Heart left ventricle (tissue), 16 donors: ENCODE measurements around the gene PITX2. TPM values are rescaled to one million over a fixed set of nuclear protein-coding genes. Genes with fewer than 3 reads are reported as not detected.

Experiments
- ATAC-seq, 4 donors: fragments of 200-7000 bp; cut with Tn5 transposase; one replicate each; pipeline ENCODE4 v1.9.1; 2020 to 2022; ENCODE audit warnings: moderate library complexity in 4 of 4, mild to moderate bottlenecking in 3 of 4, moderate number of reproducible peaks in 1 of 4
- DNase-seq, 5 donors: peaks; one replicate each; pipeline ENCODE4 v3.0.0-alpha.2; 2020
- H3K27ac ChIP-seq, 12 donors: fragments of 200-600 bp; sonication (generic) in 4 of 12; one replicate each; pipeline versions ENCODE4 v1.5.0 to v1.8.0; 2016 to 2022; ENCODE audit warnings: mild to moderate bottlenecking in 2 of 12
- H3K27me3 ChIP-seq, 9 donors: fragments of 200-600 bp; sonication (generic) in 2 of 9; one replicate each; pipeline versions ENCODE4 v1.5.1 to v1.8.0; 2016 to 2022; ENCODE audit warnings: mild to moderate bottlenecking in 3 of 9
- H3K36me3 ChIP-seq, 9 donors: fragments of 200-600 bp; sonication (generic) in 2 of 9; one replicate each; pipeline versions ENCODE4 v1.5.0 to v1.8.0; 2018 to 2022; ENCODE audit warnings: mild to moderate bottlenecking in 2 of 9
- H3K4me1 ChIP-seq, 12 donors: fragments of 200-600 bp; sonication (generic) in 4 of 12; one replicate each; pipeline versions ENCODE4 v1.5.0 to v1.8.0; 2016 to 2022; ENCODE audit warnings: mild to moderate bottlenecking in 3 of 12
- H3K4me3 ChIP-seq, 12 donors: fragments of 200-600 bp; sonication (generic) in 4 of 12; one replicate each; pipeline versions ENCODE4 v1.5.0 to v1.8.0; 2017 to 2022; ENCODE audit warnings: mild to moderate bottlenecking in 9 of 12, moderate library complexity in 4 of 12
- H3K9me3 ChIP-seq, 12 donors: fragments of 200-600 bp; sonication (generic) in 4 of 12; one replicate each; pipeline versions ENCODE4 v1.5.0 to v1.8.0; 2016 to 2022; ENCODE audit warnings: mild to moderate bottlenecking in 1 of 12
- CTCF ChIP-seq, 12 donors: fragments of 200-600 bp; sonication (generic) in 4 of 12; IDR thresholded peaks; one replicate each; pipeline versions ENCODE4 v1.5.0 to v1.8.0; 2018 to 2022; ENCODE audit warnings: antibody characterized with exemption in 12 of 12, mild to moderate bottlenecking in 5 of 12
- POLR2A ChIP-seq, 2 donors: fragments of 450-650 bp; IDR thresholded peaks; one replicate each; pipeline ENCODE4 v1.6.1; 2017; ENCODE audit warnings: antibody characterized with exemption in 2 of 2, mild to moderate bottlenecking in 2 of 2, moderate library complexity in 2 of 2
- WGBS, 4 donors: extraction: QIAGEN DNeasy Blood & Tissue Kit in 2 of 4; methylation state at CpG; one replicate each; pipeline versions ENCODE4 v1.1.5 to v1.1.7; 2013 to 2018; 5-methylcytosine and 5-hydroxymethylcytosine counted together
- intact Hi-C, 10 donors: fragments of 100-400 bp; cut with DNase I; formaldehyde crosslinking; loops; one replicate each; pipeline versions ENCODE4 v1.11.1 to v1.14.2; 2022
- polyA plus RNA-seq, 2 donors: library from polyadenylated mRNA; stranded (reverse); fragments of 200-250 nt; gene quantifications; one replicate each; pipeline ENCODE4 v1.2.3, GENCODE V29; 2013
- total RNA-seq, 9 donors: library from RNA; depleted of rRNA in 2 of 9; stranded (reverse); fragments of >200 nt in 2 of 9; fragmentation: NEBNext Ultra II Directional in 3 of 9; extraction: Animal tissue kit (Norgen Biotek cat#: 25700) in 3 of 9; gene quantifications; one replicate each; pipeline versions ENCODE4 v1.1.0 to v1.2.4, GENCODE V29; 2016 to 2023
- donor health status: ischemic (EF 13 %, LVEDD 7.1; RV severe dilation, severe dysfunction).
- donor health status: healthy with polysubstance abuse.
- donor health status: DM: no; HTN: yes; CAD: no.
- donor health status: DM: no; HTN: no; CAD: no.
- donor health status: ischemic (EF 25% LVEDD 6.9; RV normal size, moderate dysfunction).
- donor health status: ischemic (EF 25% LVEDD 5.7; RV mildly dilated, moderate dysfunction).
- donor health status: healthy.
- donor health status: DM: yes; HTN: yes; CAD: no.
- donor health status: ischemic (EF 35%, LVEDD 5.7; RV mildly dilated, moderate dysfunction).
- donor health status: nonischemic (EF 11% LVEDD 7.7; RV severe dilation, severe dysfunction).
- donor health status: DM: yes; HTN: yes; CAD: no.
- donor health status: PGD.
- donor health status: ischemic (EF 29% LVEDD 5.4; RV normal size, mild dysfunction).
- donor health status: nonischemic (EF 23%, LVEDD 6.1; RV moderate dilation, normal function).

Gene PITX2
- total and polyA plus RNA-seq, 11 donors, result 0.17 to 0.94 (median 0.30) TPM; not detected in 5

- H3K36me3 ChIP-seq, result no peaks in the 10 kb centered on the region
- peaks cover 0 to 45% (median 20%) of the 10 kb centered on the region in 12 donors for H3K4me1 ChIP-seq
- no peak for TF ChIP-seq CTCF (IDR thresholded peaks at IDR 0.05)
- no peak for TF ChIP-seq POLR2A (IDR thresholded peaks at IDR 0.05)
- ATAC-seq (no peak), DNase-seq (no peak)
- peaks cover 70 to 100% (median 96%) of the 10 kb centered on the region in 9 donors for H3K27me3 ChIP-seq
- no peak overlapping the region for H3K27ac ChIP-seq
- WGBS, 4 donors, result 14 to 38% (median 21%) methylated on average over 35 of the region's 35 CpGs
- peaks cover 0 to 13% (median 0%) of the 10 kb centered on the region in 12 donors for H3K9me3 ChIP-seq
- intact Hi-C loops, result no loop called here
- H3K4me3 ChIP-seq, result no peak overlapping the region
Measured at GRCh38 chr4:110619463-110620247, 3.2 kb downstream of the PITX2 start.

- Histone ChIP-seq H3K27me3 (peaks cover 72 to 100% (median 96%) of the 10 kb centered on the region in 9 donors), H3K4me3 (no peak overlapping the region), H3K9me3 (peaks cover 0 to 13% (median 0%) of the 10 kb centered on the region in 12 donors), H3K27ac (no peak overlapping the region), H3K4me1 (peaks cover 0 to 45% (median 20%) of the 10 kb centered on the region in 12 donors), H3K36me3 (no peaks in the 10 kb centered on the region)
- WGBS, 4 donors, result 34 to 53% (median 35%) methylated on average over 45 of the region's 45 CpGs
- DNase-seq (no peak), ATAC-seq (no peak)
- intact Hi-C loops, result no loop called here
- TF ChIP-seq POLR2A (IDR thresholded peaks at IDR 0.05) (no peak), CTCF (IDR thresholded peaks at IDR 0.05) (no peak)
Measured at GRCh38 chr4:110618581-110619462, 4.1 kb downstream of the PITX2 start.

- H3K4me1 ChIP-seq, result peaks cover 0 to 40% (median 16%) of the 10 kb centered on the region in 12 donors
- no peak overlapping the region for H3K27ac ChIP-seq
- H3K27me3 ChIP-seq, result peaks cover 72 to 100% (median 94%) of the 10 kb centered on the region in 9 donors
Measured at GRCh38 chr4:110617646-110618580, 5.0 kb downstream of the PITX2 start.

More at GRCh38 chr4:110617646-110618580, 5.0 kb downstream of the PITX2 start:
- ATAC-seq (no peak), DNase-seq (no peak)
- Histone ChIP-seq H3K36me3 (no peaks in the 10 kb centered on the region), H3K4me3 (no peak overlapping the region), H3K9me3 (peaks cover 0 to 13% (median 0%) of the 10 kb centered on the region in 12 donors)
- 12 to 38% (median 18%) methylated on average over 38 of the region's 38 CpGs for WGBS, 4 donors
- TF ChIP-seq POLR2A (IDR thresholded peaks at IDR 0.05) (no peak), CTCF (IDR thresholded peaks at IDR 0.05) (no peak)
- intact Hi-C loops, result no loop called here
